Erythroblast (primary cell): Measurements from ENCODE around the gene TGM6.

ENCODE experiments used
- GATA1 ChIP-seq: IDR thresholded peaks from 2 replicates; pipeline ENCODE4 v1.6.1; 2011; ENCODE audit warnings: low read depth, mild to moderate bottlenecking, control low read depth, low read length, moderate library complexity
- POLR2A ChIP-seq: IDR thresholded peaks from 2 replicates; pipeline ENCODE4 v1.6.1; 2011; ENCODE audit warnings: mild to moderate bottlenecking, low read length

- TF ChIP-seq POLR2A (no peak), GATA1 (no peak)
Observed at GRCh38 chr20:2346188-2346587, 34.5 kb upstream of the TGM6 start.
